Measurements from ENCODE around the gene SRP9. TPM values are rescaled to one million over a fixed set of nuclear protein-coding genes. Genes with fewer than 3 reads are reported as not detected.
A peak's percentile ranks its signal among the peaks of the same experiment; 100 is the strongest.

Gene SRP9
- total RNA-seq: 100 to 1,000 TPM; 115 to 229 (median 175) TPM

- Histone ChIP-seq H3K27me3 (no peaks in the 10 kb centered on the region), H3K4me3 (peak within 1 kb of the TSS; percentile 61 to 82 (median 70)), H3K27ac (peak within 1 kb of the TSS; percentile 92 to 97 (median 96)), H3K4me1 (peaks cover 14 to 65% (median 39%) of the 10 kb centered on the region in 3 donors), H3K36me3 (no peaks in the 10 kb centered on the region), H3K9me3 (no peaks in the 10 kb centered on the region)
- peak; percentile 94 for DNase-seq
- 0 to 1% methylated on average over 8 to 9 of the region's 46 CpGs for WGBS, 2 donors
- TF ChIP-seq POLR2A (IDR thresholded peaks at IDR 0.05) (peak in 2 of 4 donors; percentile 86 to 92), CTCF (IDR thresholded peaks at IDR 0.05) (peak; percentile 75 to 92 (median 88))
- intact Hi-C loops (cut with DNase I): loop anchor here (10.0 kb wide), 3 partner anchors 67 to 197 kb away; partner anchors contain the start of gene ENAH
These were observed at the start of gene SRP9 for GRCh38 chr1:225777583-225778336. Gene SRP9 (plus strand): TSS chr1:225777826. CDS start chr1:225777941, 115 bp downstream.

GRCh38 chr1:225731491-225731890 is 46.1 kb upstream of the SRP9 start:
- no peak overlapping the region for H3K27ac ChIP-seq
- H3K4me3 ChIP-seq: no peak overlapping the region
- no peak for TF ChIP-seq POLR2A (IDR thresholded peaks at IDR 0.05)
- no peak for TF ChIP-seq CTCF (IDR thresholded peaks at IDR 0.05)
- H3K27me3 ChIP-seq: no peaks in the 10 kb centered on the region
- H3K36me3 ChIP-seq: no peaks in the 10 kb centered on the region
- peaks cover 14 to 20% (median 14%) of the 10 kb centered on the region in 3 donors for H3K4me1 ChIP-seq
- no peaks in the 10 kb centered on the region for H3K9me3 ChIP-seq
- no peak for DNase-seq
- intact Hi-C loops (cut with DNase I): no loop called here

GRCh38 chr1:225733254-225733653 is 44.4 kb upstream of the SRP9 start:
- no peaks in the 10 kb centered on the region for H3K9me3 ChIP-seq
- intact Hi-C loops (cut with DNase I): no loop called here
- H3K27me3 ChIP-seq: no peaks in the 10 kb centered on the region
- peaks cover 17 to 31% (median 22%) of the 10 kb centered on the region in 3 donors for H3K4me1 ChIP-seq
- no peak overlapping the region for H3K4me3 ChIP-seq
- TF ChIP-seq CTCF (IDR thresholded peaks at IDR 0.05) (no peak), POLR2A (IDR thresholded peaks at IDR 0.05) (no peak)
- no peaks in the 10 kb centered on the region for H3K36me3 ChIP-seq
- no peak for DNase-seq
- no peak overlapping the region for H3K27ac ChIP-seq
- 72 to 92% methylated on average over 4 of the region's 4 CpGs for WGBS, 2 donors

GRCh38 chr1:225735252-225736149 is 42.1 kb upstream of the SRP9 start:
- intact Hi-C loops (cut with DNase I): no loop called here
- H3K4me1 ChIP-seq: peaks cover 17 to 31% (median 22%) of the 10 kb centered on the region in 3 donors
- H3K36me3 ChIP-seq: no peaks in the 10 kb centered on the region
- no peaks in the 10 kb centered on the region for H3K9me3 ChIP-seq
- H3K27me3 ChIP-seq: no peaks in the 10 kb centered on the region
- 28 to 40% methylated on average over 11 to 12 of the region's 12 CpGs for WGBS, 2 donors
- H3K4me3 ChIP-seq: peak overlapping the region in 1 of 4 donors; percentile 39
- no peak for DNase-seq
- peak overlapping the region; percentile 49 to 83 (median 76) for H3K27ac ChIP-seq
- TF ChIP-seq CTCF (IDR thresholded peaks at IDR 0.05) (peak in 2 of 6 experiments; percentile 7 to 12), POLR2A (IDR thresholded peaks at IDR 0.05) (no peak)
